ENCODE data around the gene STON1. TPM values are rescaled to one million over a fixed set of nuclear protein-coding genes. Genes with fewer than 3 reads are reported as not detected.

STON1 gene
- total and polyA plus RNA-seq, 3 experiments from 2014 or later = 0.28 to 1.4 (median 0.89) TPM

- H3K36me3 Mint-ChIP-seq = peaks cover 0 to 10% (median 5%) of the 10 kb centered on the region in 3 donors
- peaks cover 0 to 4% (median 0%) of the 10 kb centered on the region in 3 donors for H3K4me1 Mint-ChIP-seq
- POLR2A ChIA-PET = no interaction called here
- Histone ChIP-seq H3K27ac (ENCODE audit: low read depth, low read length) (no peak overlapping the region), H3K36me3 (ENCODE audit: insufficient read depth, low read length) (no peaks in the 10 kb centered on the region), H3K4me1 (ENCODE audit: insufficient read depth, low read length) (no peaks in the 10 kb centered on the region), H3K27me3 (ENCODE audit: insufficient read depth, low read length, poor library complexity, severe bottlenecking) (no peaks in the 10 kb centered on the region), H3K4me3 (ENCODE audit: low read length) (no peak overlapping the region), H3K9me3 (ENCODE audit: low read length) (no peaks in the 10 kb centered on the region)
- H3K27ac Mint-ChIP-seq = no peak overlapping the region
- H3K4me3 Mint-ChIP-seq = no peak overlapping the region
- peaks cover 0 to 4% of the 10 kb centered on the region in 2 donors for H3K27me3 Mint-ChIP-seq
- CTCF ChIA-PET = interaction anchor here (0.6 kb wide), 1 partner anchor 39 kb away, joined by 3 read pairs; no protein-coding TSS in a partner anchor
- H3K9me3 Mint-ChIP-seq = no peaks in the 10 kb centered on the region
- no peak for DNase-seq
Measured at GRCh38 chr2:48584551-48584950, 54.6 kb downstream of the STON1 start.

- H3K4me3 ChIP-seq (ENCODE audit: low read length) = no peak overlapping the region
- POLR2A ChIA-PET = no interaction called here
- H3K27ac ChIP-seq (ENCODE audit: low read depth, low read length) = no peak overlapping the region
- H3K27me3 ChIP-seq (ENCODE audit: insufficient read depth, low read length, poor library complexity, severe bottlenecking) = no peaks in the 10 kb centered on the region
- no peaks in the 10 kb centered on the region for H3K36me3 ChIP-seq (ENCODE audit: insufficient read depth, low read length)
- no peaks in the 10 kb centered on the region for H3K4me1 ChIP-seq (ENCODE audit: insufficient read depth, low read length)
- Mint-ChIP-seq H3K36me3 (peaks cover 0 to 2% (median 0%) of the 10 kb centered on the region in 3 donors), H3K4me3 (no peak overlapping the region), H3K27me3 (peaks cover 0 to 4% of the 10 kb centered on the region in 2 donors), H3K27ac (no peak overlapping the region), H3K9me3 (no peaks in the 10 kb centered on the region), H3K4me1 (peaks cover 0 to 4% (median 0%) of the 10 kb centered on the region in 3 donors)
- DNase-seq = no peak
- CTCF ChIA-PET = no interaction called here
- no peaks in the 10 kb centered on the region for H3K9me3 ChIP-seq (ENCODE audit: low read length)
Measured at GRCh38 chr2:48586433-48586832, 56.5 kb downstream of the STON1 start.

GRCh38 chr2:48587560-48587959, 57.6 kb downstream of the STON1 start:
- no peaks in the 10 kb centered on the region for H3K4me1 ChIP-seq (ENCODE audit: insufficient read depth, low read length)
- no peak overlapping the region for H3K4me3 ChIP-seq (ENCODE audit: low read length)
- Mint-ChIP-seq H3K27me3 (peaks cover 0 to 4% of the 10 kb centered on the region in 2 donors), H3K4me3 (no peak overlapping the region), H3K4me1 (peaks cover 0 to 4% (median 0%) of the 10 kb centered on the region in 3 donors), H3K9me3 (no peaks in the 10 kb centered on the region), H3K27ac (no peak overlapping the region), H3K36me3 (no peaks in the 10 kb centered on the region)
- no peaks in the 10 kb centered on the region for H3K36me3 ChIP-seq (ENCODE audit: insufficient read depth, low read length)
- no peak overlapping the region for H3K27ac ChIP-seq (ENCODE audit: low read depth, low read length)
- ChIA-PET POLR2A (no interaction called here), CTCF (no interaction called here)
- no peak for DNase-seq
- no peaks in the 10 kb centered on the region for H3K27me3 ChIP-seq (ENCODE audit: insufficient read depth, low read length, poor library complexity, severe bottlenecking)
- H3K9me3 ChIP-seq (ENCODE audit: low read length) = no peaks in the 10 kb centered on the region

GRCh38 chr2:48587961-48588360, 58.0 kb downstream of the STON1 start:
- H3K9me3 Mint-ChIP-seq = no peaks in the 10 kb centered on the region
- no peak for DNase-seq
- no peaks in the 10 kb centered on the region for H3K36me3 Mint-ChIP-seq
- H3K27ac Mint-ChIP-seq = no peak overlapping the region
- H3K9me3 ChIP-seq (ENCODE audit: low read length) = no peaks in the 10 kb centered on the region
- H3K4me3 ChIP-seq (ENCODE audit: low read length) = no peak overlapping the region
- no peak overlapping the region for H3K4me3 Mint-ChIP-seq
- no peak overlapping the region for H3K27ac ChIP-seq (ENCODE audit: low read depth, low read length)
- no peaks in the 10 kb centered on the region for H3K4me1 ChIP-seq (ENCODE audit: insufficient read depth, low read length)
- CTCF ChIA-PET = no interaction called here
- no peaks in the 10 kb centered on the region for H3K27me3 ChIP-seq (ENCODE audit: insufficient read depth, low read length, poor library complexity, severe bottlenecking)
- peaks cover 0 to 4% of the 10 kb centered on the region in 2 donors for H3K27me3 Mint-ChIP-seq
- POLR2A ChIA-PET = no interaction called here
- H3K36me3 ChIP-seq (ENCODE audit: insufficient read depth, low read length) = no peaks in the 10 kb centered on the region
- peaks cover 0 to 4% (median 0%) of the 10 kb centered on the region in 3 donors for H3K4me1 Mint-ChIP-seq

GRCh38 chr2:48588745-48589144, 58.8 kb downstream of the STON1 start:
- Histone ChIP-seq H3K36me3 (ENCODE audit: insufficient read depth, low read length) (no peaks in the 10 kb centered on the region), H3K4me1 (ENCODE audit: insufficient read depth, low read length) (no peaks in the 10 kb centered on the region), H3K4me3 (ENCODE audit: low read length) (no peak overlapping the region), H3K9me3 (ENCODE audit: low read length) (no peaks in the 10 kb centered on the region), H3K27me3 (ENCODE audit: insufficient read depth, low read length, poor library complexity, severe bottlenecking) (no peaks in the 10 kb centered on the region), H3K27ac (ENCODE audit: low read depth, low read length) (no peak overlapping the region)
- no peak for DNase-seq
- peaks cover 0 to 4% of the 10 kb centered on the region in 2 donors for H3K27me3 Mint-ChIP-seq
- no peak overlapping the region for H3K27ac Mint-ChIP-seq
- no peaks in the 10 kb centered on the region for H3K9me3 Mint-ChIP-seq
- CTCF ChIA-PET = no interaction called here
- no peaks in the 10 kb centered on the region for H3K36me3 Mint-ChIP-seq
- no peak overlapping the region for H3K4me3 Mint-ChIP-seq
- peaks cover 0 to 4% (median 0%) of the 10 kb centered on the region in 3 donors for H3K4me1 Mint-ChIP-seq
- POLR2A ChIA-PET = no interaction called here

- Mint-ChIP-seq H3K27ac (no peak overlapping the region), H3K9me3 (no peaks in the 10 kb centered on the region), H3K36me3 (no peaks in the 10 kb centered on the region), H3K27me3 (peaks cover 0 to 4% of the 10 kb centered on the region in 2 donors), H3K4me1 (peaks cover 0 to 4% (median 0%) of the 10 kb centered on the region in 3 donors), H3K4me3 (no peak overlapping the region)
- no peaks in the 10 kb centered on the region for H3K9me3 ChIP-seq (ENCODE audit: low read length)
- H3K27ac ChIP-seq (ENCODE audit: low read depth, low read length) = no peak overlapping the region
- no peaks in the 10 kb centered on the region for H3K4me1 ChIP-seq (ENCODE audit: insufficient read depth, low read length)
- no peak overlapping the region for H3K4me3 ChIP-seq (ENCODE audit: low read length)
- no peak for DNase-seq
- POLR2A ChIA-PET = no interaction called here
- no peaks in the 10 kb centered on the region for H3K36me3 ChIP-seq (ENCODE audit: insufficient read depth, low read length)
- no peaks in the 10 kb centered on the region for H3K27me3 ChIP-seq (ENCODE audit: insufficient read depth, low read length, poor library complexity, severe bottlenecking)
- CTCF ChIA-PET = no interaction called here
Measured at GRCh38 chr2:48589170-48589767, 59.3 kb downstream of the STON1 start.

- ChIA-PET CTCF (no interaction called here), POLR2A (no interaction called here)
- no peak overlapping the region for H3K27ac ChIP-seq (ENCODE audit: low read depth, low read length)
- DNase-seq = no peak
- H3K36me3 ChIP-seq (ENCODE audit: insufficient read depth, low read length) = no peaks in the 10 kb centered on the region
- Mint-ChIP-seq H3K9me3 (no peaks in the 10 kb centered on the region), H3K4me3 (no peak overlapping the region), H3K27ac (no peak overlapping the region), H3K27me3 (peaks cover 0 to 4% of the 10 kb centered on the region in 2 donors), H3K36me3 (no peaks in the 10 kb centered on the region), H3K4me1 (peaks cover 0 to 4% (median 0%) of the 10 kb centered on the region in 3 donors)
- H3K9me3 ChIP-seq (ENCODE audit: low read length) = no peaks in the 10 kb centered on the region
- no peaks in the 10 kb centered on the region for H3K4me1 ChIP-seq (ENCODE audit: insufficient read depth, low read length)
- H3K4me3 ChIP-seq (ENCODE audit: low read length) = no peak overlapping the region
- H3K27me3 ChIP-seq (ENCODE audit: insufficient read depth, low read length, poor library complexity, severe bottlenecking) = no peaks in the 10 kb centered on the region
Measured at GRCh38 chr2:48590017-48590416, 60.1 kb downstream of the STON1 start.

- no peak overlapping the region for H3K4me3 Mint-ChIP-seq
- Histone ChIP-seq H3K4me3 (ENCODE audit: low read length) (no peak overlapping the region), H3K9me3 (ENCODE audit: low read length) (no peaks in the 10 kb centered on the region), H3K27me3 (ENCODE audit: insufficient read depth, low read length, poor library complexity, severe bottlenecking) (no peaks in the 10 kb centered on the region), H3K36me3 (ENCODE audit: insufficient read depth, low read length) (no peaks in the 10 kb centered on the region), H3K4me1 (ENCODE audit: insufficient read depth, low read length) (no peaks in the 10 kb centered on the region), H3K27ac (ENCODE audit: low read depth, low read length) (no peak overlapping the region)
- H3K36me3 Mint-ChIP-seq = no peaks in the 10 kb centered on the region
- no peaks in the 10 kb centered on the region for H3K27me3 Mint-ChIP-seq
- DNase-seq = no peak
- ChIA-PET POLR2A (no interaction called here), CTCF (interaction anchor here (1.4 kb wide), 1 partner anchor 10 kb away, joined by 3 read pairs; no protein-coding TSS in a partner anchor)
- H3K27ac Mint-ChIP-seq = no peak overlapping the region
- H3K4me1 Mint-ChIP-seq = peaks cover 0 to 4% (median 0%) of the 10 kb centered on the region in 3 donors
- no peaks in the 10 kb centered on the region for H3K9me3 Mint-ChIP-seq
Measured at GRCh38 chr2:48592067-48592466, 62.1 kb downstream of the STON1 start.
